CD4-positive, alpha-beta T cell treated with Interleukin-10 for 1 hour (primary cell): ENCODE data around the gene SRP19.
"Not testable (repeated sequence)": the region's sequence is repeated elsewhere in the genome, so short reads cannot be mapped to it uniquely, and the experiment has no call there.

Experiments
- DNase-seq: peaks from one replicate; pipeline ENCODE4 v3.0.0-alpha.2; 2020

SRP19 gene

DNA sequence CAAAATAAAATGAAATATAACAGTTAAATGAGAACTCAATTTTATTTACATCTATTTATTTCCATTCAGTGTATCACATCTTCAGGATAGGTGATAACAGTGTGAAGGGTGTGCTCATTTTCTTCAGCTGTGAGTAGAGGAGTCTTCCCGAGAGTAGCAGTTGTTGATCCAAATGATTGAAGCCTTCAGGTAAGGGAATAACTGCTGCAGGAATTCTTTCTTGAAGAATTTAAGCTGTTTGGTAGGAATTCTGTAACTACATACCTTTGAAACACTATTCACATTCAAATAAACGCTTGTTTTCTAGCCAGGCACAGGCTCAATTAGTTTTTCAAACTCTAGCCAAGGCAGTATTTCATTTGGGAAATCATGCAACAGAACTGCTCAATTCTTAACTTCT, 15.3 kb downstream of the SRP19 start:
- DNase-seq, result no peak

GRCh38 chr5:112878101-112878500, 17.0 kb downstream of the SRP19 start:
- DNase-seq, result no peak

GRCh38 chr5:112878760-112879159, 17.7 kb downstream of the SRP19 start:
- DNase-seq, result peak; percentile 72

DNA sequence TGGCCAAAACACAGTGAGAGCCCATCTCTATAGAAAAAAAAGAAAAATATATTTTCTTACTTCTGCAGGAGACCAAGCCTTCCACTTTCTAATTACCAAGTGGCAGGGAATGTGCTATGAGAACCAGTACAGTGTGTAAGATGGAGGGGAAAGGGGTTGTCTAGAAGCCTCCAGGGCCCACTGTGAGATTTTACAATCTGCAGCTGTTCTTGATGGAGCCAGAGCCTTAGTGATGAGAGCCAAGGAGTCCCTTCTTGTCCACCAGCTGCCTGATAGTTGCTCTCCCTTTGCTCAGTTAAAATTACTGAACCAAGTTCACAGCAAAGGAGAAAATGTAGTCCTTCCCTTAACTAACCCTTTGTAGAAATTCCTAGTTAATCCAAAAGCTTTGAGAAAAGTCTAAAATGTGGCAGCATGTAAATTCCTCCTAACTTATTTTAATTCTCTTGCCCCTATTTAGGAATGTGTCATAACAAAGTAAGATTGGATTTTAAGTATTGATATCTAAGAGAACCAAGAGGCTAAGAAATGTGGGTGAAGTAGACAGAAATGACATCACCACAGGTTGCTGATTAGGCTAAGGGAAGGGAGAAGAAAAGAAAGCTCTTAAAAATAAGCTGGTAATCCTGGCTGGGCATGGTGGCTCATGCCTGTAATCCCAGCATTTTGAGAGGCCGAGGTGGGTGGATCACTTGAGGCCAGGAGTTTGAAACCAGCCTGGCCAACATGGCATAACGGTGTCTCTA, 19.3 kb downstream of the SRP19 start:
- no peak for DNase-seq

- no peak for DNase-seq
These were observed 22.1 kb downstream of the SRP19 start for GRCh38 chr5:112883192-112883591.

GRCh38 chr5:112885001-112885400, 23.9 kb downstream of the SRP19 start:
- DNase-seq, result no peak

DNA sequence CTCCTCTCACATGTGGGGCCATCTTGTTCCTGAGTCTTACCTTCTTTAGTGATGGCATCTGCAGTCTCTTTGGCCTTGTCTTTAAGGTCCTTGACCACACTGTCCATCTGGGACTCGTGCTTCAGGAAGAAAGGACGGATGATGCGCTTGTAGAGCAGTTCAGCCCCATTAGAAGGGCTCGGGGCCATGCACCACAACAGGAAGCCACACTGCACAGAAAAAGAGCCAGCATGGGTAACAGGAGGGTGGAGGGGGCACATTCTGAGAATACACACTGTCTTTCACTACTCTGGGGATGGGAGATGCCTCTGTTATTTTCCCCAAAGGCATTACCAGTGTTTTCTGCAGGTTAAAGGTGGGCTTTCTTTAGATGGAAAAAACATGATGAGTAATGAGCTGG, 25.9 kb downstream of the SRP19 start:
- DNase-seq, result peak; percentile 24

GRCh38 chr5:112892066-112892465, 31.0 kb downstream of the SRP19 start:
- DNase-seq, result not testable (repeated sequence)

DNA sequence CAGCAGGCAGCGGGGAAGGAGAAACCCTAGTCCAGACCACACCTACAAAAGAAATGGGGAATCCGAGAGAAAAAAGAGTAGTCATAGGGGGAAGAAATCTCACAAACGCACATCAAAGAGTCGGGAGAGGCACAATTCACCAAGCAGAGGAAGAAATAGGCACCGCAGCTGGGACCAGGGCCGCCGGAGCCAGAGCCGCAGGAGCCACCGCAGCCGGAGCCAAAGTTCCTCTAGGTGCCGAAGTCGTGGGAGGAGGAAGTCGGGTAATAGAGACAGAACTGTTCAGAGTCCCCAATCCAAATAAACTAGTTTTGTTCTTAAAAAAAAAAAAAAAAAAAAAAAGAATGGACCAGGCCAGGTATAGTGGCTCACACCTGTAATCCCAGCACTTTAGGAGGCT, 31.7 kb downstream of the SRP19 start:
- DNase-seq, result no peak

GRCh38 chr5:112895682-112896081, 34.6 kb downstream of the SRP19 start:
- DNase-seq, result no peak

GRCh38 chr5:112902561-112902960, 41.5 kb downstream of the SRP19 start:
- DNase-seq, result no peak

DNA sequence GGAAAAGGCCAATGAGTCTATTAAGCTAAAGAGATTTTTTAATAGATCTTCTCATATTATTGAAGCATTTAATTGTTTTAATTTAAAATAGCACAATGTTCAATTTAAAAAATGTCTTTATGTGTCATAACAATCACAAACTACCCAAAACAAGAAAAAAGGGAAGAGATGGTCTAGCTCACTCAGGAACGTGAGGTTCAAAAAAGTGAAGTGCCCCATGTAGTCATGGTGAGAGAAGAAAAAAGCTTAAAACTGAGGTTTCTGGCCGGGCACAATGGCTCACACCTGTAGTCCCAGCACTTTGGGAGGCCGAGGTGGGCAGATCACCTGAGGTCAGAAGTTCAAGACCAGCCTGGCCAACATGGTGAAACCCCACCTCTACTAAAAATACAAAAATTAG, 43.9 kb downstream of the SRP19 start:
- DNase-seq, result not testable (repeated sequence)

DNA sequence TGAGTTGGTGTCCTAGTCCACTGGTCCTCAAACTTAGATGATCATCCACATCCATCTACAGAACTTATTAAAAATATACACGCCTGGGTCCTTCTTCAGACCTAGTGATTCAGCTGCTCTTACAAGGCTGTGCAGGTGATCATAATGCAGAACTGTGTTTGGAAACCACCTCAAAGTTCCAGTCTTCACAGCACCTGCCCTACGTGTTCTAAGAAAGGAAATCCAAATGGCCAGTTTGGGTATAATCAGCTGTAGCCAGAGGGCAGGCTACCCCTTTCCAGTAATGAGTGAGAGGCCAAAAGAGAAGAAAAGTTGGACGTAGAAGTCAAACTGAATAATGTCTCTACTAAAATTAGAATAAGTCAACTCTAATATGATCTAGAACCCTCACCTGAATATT, 45.5 kb downstream of the SRP19 start:
- DNase-seq, result no peak

DNA sequence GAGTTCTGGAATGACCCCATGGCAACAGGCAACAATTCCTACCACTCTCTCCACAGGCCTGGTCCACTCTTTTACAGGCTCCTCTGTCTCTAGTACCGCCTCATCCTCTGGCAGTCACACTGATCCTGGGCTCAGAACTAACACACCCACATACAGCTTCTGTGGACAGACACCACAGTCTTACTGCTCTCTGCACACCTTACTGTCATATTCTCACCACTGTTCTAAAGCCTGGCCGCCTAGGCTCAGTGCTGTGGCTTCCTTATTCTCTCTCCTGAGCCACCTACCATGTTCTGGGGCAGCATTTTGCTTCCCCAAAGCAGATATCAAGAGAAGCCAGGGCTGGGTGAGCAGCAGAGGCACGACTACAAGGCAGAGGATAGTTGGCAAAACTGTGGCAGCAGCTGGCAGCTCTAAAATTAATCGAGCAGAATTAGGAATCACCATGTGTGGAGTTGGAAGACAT, 46.1 kb downstream of the SRP19 start:
- no peak for DNase-seq

- DNase-seq, result no peak
These were observed 47.8 kb downstream of the SRP19 start for GRCh38 chr5:112908854-112909253.

GRCh38 chr5:112910529-112910928, 49.4 kb downstream of the SRP19 start:
- no peak for DNase-seq

DNA sequence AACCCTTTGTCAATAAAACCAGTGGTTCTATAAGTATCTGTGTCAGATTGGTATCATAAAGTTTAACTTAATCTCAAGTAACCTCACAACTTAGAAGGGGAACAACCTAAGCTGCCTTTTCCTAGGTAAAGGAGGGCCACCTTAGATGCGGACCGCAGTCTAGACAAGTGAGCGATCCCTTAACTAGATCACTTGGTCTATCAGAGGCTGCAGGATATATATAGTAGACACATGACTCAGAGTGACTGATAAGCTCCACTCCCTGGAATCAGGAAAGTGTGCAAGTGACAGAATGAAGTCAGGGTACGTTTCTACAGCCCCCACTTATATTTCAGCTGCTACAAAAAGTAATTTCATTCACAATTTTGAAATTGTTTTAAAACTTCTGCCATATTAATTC, 53.5 kb downstream of the SRP19 start:
- no peak for DNase-seq

- peak; percentile 23 for DNase-seq
These were observed 54.7 kb downstream of the SRP19 start for GRCh38 chr5:112915831-112916230.

DNA sequence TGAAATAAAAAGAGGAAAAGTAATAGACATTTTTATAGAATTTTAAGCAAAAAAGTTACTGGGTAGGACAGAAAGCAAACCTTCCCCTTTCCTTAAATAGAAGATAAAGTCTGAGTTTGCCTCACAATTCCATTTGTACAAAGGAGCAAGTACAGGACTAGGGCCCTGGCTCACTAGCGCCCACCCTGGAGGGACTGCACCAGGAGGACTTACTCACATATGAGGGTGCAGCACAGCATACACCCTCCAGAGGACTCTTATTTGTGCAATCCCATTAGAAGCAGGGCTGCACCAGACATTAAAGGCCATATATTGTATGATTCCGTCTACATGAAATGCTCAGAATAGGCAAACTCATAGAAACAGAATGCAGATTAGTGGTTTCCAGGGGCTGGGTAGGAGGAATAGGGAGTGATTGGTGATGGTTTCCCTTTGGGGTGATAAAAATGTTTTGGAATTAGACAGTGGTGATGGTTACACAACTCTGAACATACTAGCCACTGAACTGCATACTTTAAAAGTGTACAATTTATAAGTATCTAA, 56.4 kb downstream of the SRP19 start:
- peak; percentile 29 for DNase-seq

- DNase-seq, result no peak
These were observed 57.0 kb downstream of the SRP19 start for GRCh38 chr5:112918136-112918535.

DNA sequence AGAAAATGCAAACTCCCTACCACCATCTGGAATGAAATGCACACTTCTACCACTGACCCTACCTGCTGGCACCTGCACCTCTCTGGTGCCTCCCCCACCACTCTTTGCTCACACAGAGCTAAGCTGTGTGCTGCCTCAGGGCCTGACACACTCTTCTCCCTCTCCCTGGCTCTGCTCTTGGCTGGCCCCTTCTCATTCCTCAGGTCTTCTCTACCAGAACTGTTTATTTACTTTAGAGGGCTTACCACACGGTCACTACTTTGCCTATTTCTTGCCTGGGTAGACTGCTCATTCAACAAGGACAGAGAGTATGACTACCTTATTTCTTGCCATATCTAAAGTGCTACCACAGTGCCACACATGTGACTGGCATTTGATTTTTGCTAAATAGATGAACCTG, 57.6 kb downstream of the SRP19 start:
- DNase-seq, result no peak
